DND-41 (cell line): ENCODE results near the gene TSPAN10.
A peak's percentile ranks its signal among the peaks of the same experiment; 100 is the strongest.

Experiments used
- ATAC-seq: fragments of 200-7000 bp; cut with Tn5 transposase; 3 replicates; pipeline ENCODE4 v1.9.1; 2021; ENCODE audit warnings: low read depth; ENCODE audit not compliant: insufficient read depth
- DNase-seq: peaks from one replicate; pipeline ENCODE4 v3.0.0-alpha.2; 2020
- H2AFZ ChIP-seq: 2 replicates; pipeline ENCODE4 v1.6.0; 2012; ENCODE audit warnings: low read depth, low read length
- H3K27ac ChIP-seq: 2 replicates; pipeline ENCODE4 v1.5.1; 2012; ENCODE audit warnings: low read length, inconsistent platforms
- H3K27me3 ChIP-seq: fragments of 200-600 bp; sonication (generic); 2 replicates; pipeline ENCODE4 v1.6.0; 2012; ENCODE audit warnings: low read length, mild to moderate bottlenecking, inconsistent platforms; ENCODE audit not compliant: insufficient read depth, poor library complexity
- H3K36me3 ChIP-seq: 2 replicates; pipeline ENCODE4 v1.5.1; 2012; ENCODE audit warnings: low read length, inconsistent platforms; ENCODE audit not compliant: insufficient read depth
- H3K4me1 ChIP-seq: 2 replicates; pipeline ENCODE4 v1.5.1; 2012; ENCODE audit warnings: mild to moderate bottlenecking, low read length; ENCODE audit not compliant: insufficient read depth
- H3K4me2 ChIP-seq: 2 replicates; pipeline ENCODE4 v1.6.0; 2012; ENCODE audit warnings: mild to moderate bottlenecking, moderate library complexity, low read length, inconsistent platforms; ENCODE audit not compliant: insufficient read depth
- H3K4me3 ChIP-seq, 2 experiments: fragments of 200-600 bp in 1 of 2; shearing (Covaris generic) in 1 of 2; 2 replicates each; pipeline ENCODE4 v1.5.1; 2012 to 2016; ENCODE audit warnings: inconsistent platforms in 2 of 2, low read length in 2 of 2, mild to moderate bottlenecking in 2 of 2, low read depth in 1 of 2, moderate library complexity in 1 of 2
- H3K79me2 ChIP-seq: 2 replicates; pipeline ENCODE4 v1.6.0; 2012; ENCODE audit warnings: low read length, inconsistent platforms; ENCODE audit not compliant: insufficient read depth
- H3K9ac ChIP-seq: 2 replicates; pipeline ENCODE4 v1.6.0; 2012; ENCODE audit warnings: low read depth, mild to moderate bottlenecking, inconsistent platforms, low read length, moderate library complexity
- H3K9me3 ChIP-seq: 2 replicates; pipeline ENCODE4 v1.5.1; 2012; ENCODE audit warnings: low read length, moderate library complexity, mild to moderate bottlenecking, inconsistent platforms; ENCODE audit not compliant: insufficient read depth, severe bottlenecking
- H4K20me1 ChIP-seq: 2 replicates; pipeline ENCODE4 v1.6.0; 2012; ENCODE audit warnings: low read length; ENCODE audit not compliant: insufficient read depth
- EZH2 ChIP-seq: IDR thresholded peaks from 3 replicates; pipeline ENCODE4 v1.6.1; 2012; ENCODE audit warnings: borderline replicate concordance, low read depth, mild to moderate bottlenecking, moderate library complexity, low read length, inconsistent platforms; ENCODE audit not compliant: severe bottlenecking
- TF ChIP-seq, protein P1 (sequence below): IDR thresholded peaks from 2 replicates; pipeline ENCODE4 v1.5.1; 2012; ENCODE audit warnings: borderline replicate concordance, low read length, moderate library complexity, mild to moderate bottlenecking; ENCODE audit not compliant: poor library complexity, severe bottlenecking; ENCODE audit errors: extremely low read depth

TSPAN10 gene

DNA sequence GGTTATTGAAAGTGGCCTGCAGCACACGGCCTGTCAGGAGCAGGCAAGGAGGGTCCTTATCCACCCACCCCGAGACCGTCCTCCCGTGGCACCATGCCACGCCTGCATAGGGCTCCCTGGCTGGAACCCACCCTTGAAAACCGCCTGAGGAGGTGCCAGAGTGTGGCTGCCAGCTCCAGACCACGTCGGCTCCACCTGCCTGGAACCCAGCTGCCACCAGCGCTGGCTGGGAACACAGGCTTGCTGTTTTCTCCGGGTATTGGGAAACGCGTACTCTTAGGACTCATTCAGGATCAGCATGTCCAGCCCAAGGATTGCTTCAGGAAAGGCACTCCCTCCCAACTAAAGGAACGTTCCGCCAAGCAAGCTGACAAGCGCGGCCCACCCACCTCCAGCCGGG, 39.9 kb downstream of the TSPAN10 start:
- Histone ChIP-seq H2AFZ (no peak overlapping the region), H3K27me3 (no peaks in the 10 kb centered on the region), H3K4me1 (peaks cover 6% of the 10 kb centered on the region; the same call in 1 of the 2 replicates), H3K4me2 (no peak overlapping the region), H4K20me1 (peaks cover 18% of the 10 kb centered on the region; the same call in 1 of the 2 replicates), H3K9me3 (no peaks in the 10 kb centered on the region), H3K9ac (no peak overlapping the region), H3K4me3 (no peak overlapping the region), H3K27ac (no peak overlapping the region), H3K36me3 (peaks cover 43% of the 10 kb centered on the region), H3K79me2 (peaks cover 15% of the 10 kb centered on the region)
- DNase-seq (no peak), ATAC-seq (0 out of 3 replicates have a peak, but pooled peaks have one; percentile 12)
- TF ChIP-seq EZH2 = no peak
- TF ChIP-seq, protein P1, sequence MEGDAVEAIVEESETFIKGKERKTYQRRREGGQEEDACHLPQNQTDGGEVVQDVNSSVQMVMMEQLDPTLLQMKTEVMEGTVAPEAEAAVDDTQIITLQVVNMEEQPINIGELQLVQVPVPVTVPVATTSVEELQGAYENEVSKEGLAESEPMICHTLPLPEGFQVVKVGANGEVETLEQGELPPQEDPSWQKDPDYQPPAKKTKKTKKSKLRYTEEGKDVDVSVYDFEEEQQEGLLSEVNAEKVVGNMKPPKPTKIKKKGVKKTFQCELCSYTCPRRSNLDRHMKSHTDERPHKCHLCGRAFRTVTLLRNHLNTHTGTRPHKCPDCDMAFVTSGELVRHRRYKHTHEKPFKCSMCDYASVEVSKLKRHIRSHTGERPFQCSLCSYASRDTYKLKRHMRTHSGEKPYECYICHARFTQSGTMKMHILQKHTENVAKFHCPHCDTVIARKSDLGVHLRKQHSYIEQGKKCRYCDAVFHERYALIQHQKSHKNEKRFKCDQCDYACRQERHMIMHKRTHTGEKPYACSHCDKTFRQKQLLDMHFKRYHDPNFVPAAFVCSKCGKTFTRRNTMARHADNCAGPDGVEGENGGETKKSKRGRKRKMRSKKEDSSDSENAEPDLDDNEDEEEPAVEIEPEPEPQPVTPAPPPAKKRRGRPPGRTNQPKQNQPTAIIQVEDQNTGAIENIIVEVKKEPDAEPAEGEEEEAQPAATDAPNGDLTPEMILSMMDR = no peak

DNA sequence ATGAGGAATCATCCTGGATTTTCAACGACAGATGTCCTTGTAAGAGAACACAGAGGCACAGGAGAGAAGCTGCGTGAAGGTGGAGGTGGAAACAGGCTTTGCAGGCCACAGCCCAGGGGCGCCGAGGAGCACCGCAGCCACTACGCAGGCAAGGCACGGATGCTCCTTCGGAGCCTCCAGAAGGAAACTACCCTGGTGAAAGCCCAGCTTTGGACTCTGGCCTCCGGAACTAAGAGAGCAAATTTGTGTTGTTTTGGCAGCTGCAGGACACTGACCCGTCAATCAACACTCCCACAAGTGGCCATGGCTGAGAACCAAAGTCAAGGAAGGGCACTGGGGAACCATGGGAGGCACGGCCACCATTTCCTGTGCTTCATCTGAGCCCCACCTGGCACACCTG, 43.2 kb downstream of the TSPAN10 start:
- Histone ChIP-seq H3K4me2 (no peak overlapping the region), H2AFZ (no peak overlapping the region), H3K27me3 (no peaks in the 10 kb centered on the region), H3K4me1 (peaks cover 26% of the 10 kb centered on the region), H3K79me2 (peaks cover 45% of the 10 kb centered on the region), H3K4me3 (no peak overlapping the region), H3K9ac (no peak overlapping the region), H3K9me3 (no peaks in the 10 kb centered on the region), H3K36me3 (peaks cover 28% of the 10 kb centered on the region), H4K20me1 (peaks cover 22% of the 10 kb centered on the region), H3K27ac (no peak overlapping the region)
- DNase-seq = no peak
- TF ChIP-seq, protein P1 = no peak
- no peak for TF ChIP-seq EZH2
- ATAC-seq = no peak

DNA sequence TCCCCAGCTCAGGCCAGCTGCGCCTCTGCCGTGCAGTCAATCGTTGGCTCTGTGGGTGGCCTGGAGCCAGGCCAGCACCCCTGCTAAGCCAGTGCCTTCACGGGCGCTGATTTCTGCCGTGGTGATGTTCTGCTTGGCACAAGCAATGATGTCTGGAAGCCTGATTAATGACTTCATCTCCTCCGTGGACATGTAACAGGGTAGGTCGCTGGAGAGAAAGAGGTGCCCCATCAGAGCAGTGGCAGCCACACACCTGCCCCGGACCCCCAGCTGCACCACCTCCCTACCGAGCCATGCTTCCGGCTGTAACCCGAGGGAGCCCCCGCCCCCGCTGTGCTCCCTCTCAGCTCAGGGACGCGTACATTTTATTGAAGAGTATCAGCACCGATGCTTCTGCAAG, 44.7 kb downstream of the TSPAN10 start:
- Histone ChIP-seq H3K79me2 (peaks cover 60% of the 10 kb centered on the region), H3K4me2 (peak overlapping the region; percentile 79; the same call in 1 of the 2 replicates), H3K4me3 (no peak overlapping the region), H3K27ac (no peak overlapping the region), H2AFZ (no peak overlapping the region), H3K36me3 (peaks cover 39% of the 10 kb centered on the region), H3K4me1 (peaks cover 40% of the 10 kb centered on the region), H4K20me1 (peaks cover 35% of the 10 kb centered on the region), H3K9me3 (no peaks in the 10 kb centered on the region), H3K27me3 (no peaks in the 10 kb centered on the region), H3K9ac (no peak overlapping the region; the same call in 1 of the 2 replicates)
- no peak for TF ChIP-seq EZH2
- TF ChIP-seq, protein P1 = no peak
- ATAC-seq = no peak
- DNase-seq = no peak
